Endothelial cell of umbilical vein (primary cell): ENCODE data around the gene ACVR2A. TPM values are rescaled to one million over a fixed set of nuclear protein-coding genes. Genes with fewer than 3 reads are reported as not detected.

Source experiments
- BruUV-seq: library from RNA; stranded (reverse); fragments of 400-500 nt; replicated peaks from 2 replicates; lab custom pipeline; 2021; lab: Mats Ljungman, UMichigan
- CTCF ChIA-PET: fragments of 300-600, 350-600 bp; sonication (Branson Sonifier 250); formaldehyde crosslinking; loops from one replicate; lab custom pipeline; 2021; ENCODE audit warnings: antibody characterized with exemption, inconsistent platforms; lab: Charles Lee
- POLR2A ChIA-PET: fragments of 300-600, 350-600 bp; sonication (Branson Sonifier 250); formaldehyde crosslinking; loops from one replicate; lab custom pipeline; 2021; ENCODE audit warnings: antibody characterized with exemption, inconsistent platforms; lab: Charles Lee
- DNase-seq: peaks from one replicate; pipeline ENCODE4 v3.0.0-alpha.2; 2011; ENCODE audit warnings: low read depth, low spot score
- FAIRE-seq: peaks from 2 replicates; lab custom pipeline; 2011; peaks lifted over from hg19 to GRCh38; lab: Jason Lieb, UNC
- H2AFZ ChIP-seq: 2 replicates; pipeline ENCODE4 v1.6.0; 2012; ENCODE audit warnings: low read depth, low read length, control low read depth, inconsistent platforms
- H3K27ac ChIP-seq: 2 replicates; pipeline ENCODE4 v1.5.1; 2011; ENCODE audit warnings: low read depth, mild to moderate bottlenecking, control low read depth, low read length, moderate library complexity; ENCODE audit not compliant: insufficient read depth
- H3K27me3 ChIP-seq, 2 experiments: 2 replicates each; pipeline versions ENCODE4 v1.6.0 to v1.6.1; 2011; ENCODE audit warnings: low read length in 2 of 2, mixed read lengths in 1 of 2; ENCODE audit not compliant: control insufficient read depth in 2 of 2, insufficient read depth in 2 of 2
- H3K36me3 ChIP-seq, 2 experiments: 2 replicates in 1 of 2; 3 replicates in 1 of 2; pipeline ENCODE4 v1.5.1; 2011; ENCODE audit warnings: low read length in 2 of 2, mild to moderate bottlenecking in 1 of 2, moderate library complexity in 1 of 2; ENCODE audit not compliant: control insufficient read depth in 2 of 2, insufficient read depth in 2 of 2; ENCODE audit errors: extremely low read depth in 1 of 2
- H3K4me1 ChIP-seq: 3 replicates; pipeline ENCODE4 v1.5.1; 2011; ENCODE audit warnings: mild to moderate bottlenecking, low read length; ENCODE audit not compliant: control insufficient read depth, insufficient read depth; ENCODE audit errors: extremely low read depth
- H3K4me2 ChIP-seq: 2 replicates; pipeline ENCODE4 v1.6.1; 2011; ENCODE audit warnings: low read length, control low read depth, mixed read lengths; ENCODE audit not compliant: insufficient read depth
- H3K4me3 ChIP-seq, 3 experiments: fragments of 200-600 bp in 1 of 3; sonication (generic), shearing (Covaris generic) in 1 of 3; replicated peaks in 1 of 3; 2 replicates each; pipeline ENCODE4 v1.5.1; 2011 to 2016; ENCODE audit warnings: control low read depth in 3 of 3, low read length in 3 of 3, mild to moderate bottlenecking in 2 of 3, inconsistent platforms in 1 of 3, low read depth in 1 of 3, moderate library complexity in 1 of 3; ENCODE audit not compliant: insufficient read depth in 1 of 3
- H3K79me2 ChIP-seq: 2 replicates; pipeline ENCODE4 v1.6.0; 2012; ENCODE audit warnings: low read length, inconsistent platforms; ENCODE audit not compliant: control insufficient read depth, insufficient read depth
- H3K9ac ChIP-seq: replicated peaks from 2 replicates; pipeline ENCODE3; 2011; ENCODE audit warnings: low read length, control low read depth; ENCODE audit not compliant: insufficient read depth; ENCODE audit errors: extremely low read depth
- H3K9me1 ChIP-seq: replicated peaks from 3 replicates; pipeline ENCODE4 v1.6.0; 2011; ENCODE audit warnings: mild to moderate bottlenecking, low read length; ENCODE audit not compliant: control insufficient read depth, insufficient read depth; ENCODE audit errors: extremely low read depth
- H3K9me3 ChIP-seq: replicated peaks from 2 replicates; pipeline ENCODE4 v1.5.1; 2012; ENCODE audit warnings: low read length, inconsistent platforms; ENCODE audit not compliant: control insufficient read depth, insufficient read depth
- H4K20me1 ChIP-seq: replicated peaks from 2 replicates; pipeline ENCODE3; 2011; ENCODE audit warnings: mild to moderate bottlenecking, low read length; ENCODE audit not compliant: control insufficient read depth, insufficient read depth; ENCODE audit errors: extremely low read depth
- EZH2 ChIP-seq: IDR thresholded peaks from 2 replicates; pipeline ENCODE4 v1.6.1; 2012; ENCODE audit warnings: borderline replicate concordance, low read depth, mild to moderate bottlenecking, moderate library complexity, low read length, inconsistent platforms; ENCODE audit not compliant: severe bottlenecking
- FOS ChIP-seq: IDR thresholded peaks from 2 replicates; pipeline ENCODE4 v1.6.1; 2011; ENCODE audit warnings: mild to moderate bottlenecking, low read length, moderate library complexity, borderline replicate concordance; ENCODE audit not compliant: insufficient read depth
- MAX ChIP-seq: IDR thresholded peaks from 2 replicates; pipeline ENCODE4 v1.6.1; 2011; ENCODE audit not compliant: insufficient read depth, insufficient read length
- POLR2AphosphoS5 ChIP-seq: IDR thresholded peaks from 2 replicates; pipeline ENCODE4 v1.6.1; 2012; ENCODE audit warnings: low read depth, mild to moderate bottlenecking, control low read depth, low read length, moderate library complexity; ENCODE audit not compliant: insufficient read depth
- dilution Hi-C: fragments of 300-500 bp; cut with MboI; formaldehyde crosslinking; loops from one replicate; pipeline ENCODE4 v1.15.0; 2019; ENCODE audit warnings: low sequenced_read_pairs; ENCODE audit not compliant: extremely low pct_ligation_motif_present
- intact Hi-C: fragments of 100-400 bp; cut with micrococcal nuclease; formaldehyde crosslinking; loops from one replicate; pipeline ENCODE4 v1.10.0; 2022
- polyA plus RNA-seq, 4 experiments: library from polyadenylated mRNA; depleted of rRNA in 3 of 4; stranded (reverse) in 3 of 4; unstranded in 1 of 4; fragments of >200 nt; gene quantifications; 2 replicates each; pipeline versions ENCODE4 v1.2.1 to v1.2.3, GENCODE V29; 2011 to 2012; ENCODE audit warnings: missing spikeins in 1 of 4
- total RNA-seq: library from RNA; stranded (reverse); gene quantifications from 2 replicates; pipeline ENCODE4 v1.2.3, GENCODE V29; 2021

Gene ACVR2A
- total and polyA plus RNA-seq, 2 donors (not counting 3 experiments of a cell fraction or from before 2014, with no cell fraction given) = 1.7 to 7.9 TPM

GRCh38 chr2:147850838-147851237, 6.0 kb downstream of the ACVR2A start:
- FAIRE-seq = no peak
- Histone ChIP-seq H3K4me3 (no peak overlapping the region), H3K79me2 (peaks cover 40% of the 10 kb centered on the region), H3K4me2 (no peak overlapping the region), H4K20me1 (no peaks in the 10 kb centered on the region), H3K9me1 (no peaks in the 10 kb centered on the region), H3K9me3 (no peaks in the 10 kb centered on the region), H3K4me1 (peaks cover 11% of the 10 kb centered on the region), H3K27ac (no peak overlapping the region), H3K9ac (no peak overlapping the region), H3K36me3 (no peaks in the 10 kb centered on the region), H2AFZ (no peak overlapping the region), H3K27me3 (no peaks in the 10 kb centered on the region)
- dilution Hi-C loops (no loop called here), intact Hi-C loops (no loop called here)
- no peak for DNase-seq
- BruUV-seq = no TSS peak
- CTCF ChIA-PET = no interaction called here
- POLR2A ChIA-PET = no interaction called here
- TF ChIP-seq POLR2AphosphoS5 (no peak), FOS (no peak)

GRCh38 chr2:147851244-147851930, 6.6 kb downstream of the ACVR2A start:
- Histone ChIP-seq H2AFZ (no peak overlapping the region), H3K27me3 (no peaks in the 10 kb centered on the region), H3K9me1 (no peaks in the 10 kb centered on the region), H3K4me1 (peaks cover 5% of the 10 kb centered on the region), H3K36me3 (no peaks in the 10 kb centered on the region), H3K4me2 (no peak overlapping the region), H3K79me2 (peaks cover 40% of the 10 kb centered on the region), H3K27ac (no peak overlapping the region), H3K4me3 (no peak overlapping the region), H3K9ac (no peak overlapping the region), H4K20me1 (no peaks in the 10 kb centered on the region), H3K9me3 (no peaks in the 10 kb centered on the region)
- dilution Hi-C loops (no loop called here), intact Hi-C loops (no loop called here)
- TF ChIP-seq EZH2 (no peak), POLR2AphosphoS5 (no peak), MAX (no peak)
- BruUV-seq = no TSS peak
- ChIA-PET CTCF (no interaction called here), POLR2A (no interaction called here)
- FAIRE-seq (no peak), DNase-seq (no peak)
